Measurements from ENCODE around the gene ANKRD12. TPM values are rescaled to one million over a fixed set of nuclear protein-coding genes. Genes with fewer than 3 reads are reported as not detected.

ANKRD12 gene
- total and polyA plus RNA-seq, 7 experiments from 2014 or later: 48.7 to 274 (median 154) TPM

GRCh38 chr18:9135912-9136314, 668 bp upstream of the ANKRD12 start:
- peak overlapping the region; percentile 86 for H3K4me3 ChIP-seq (ENCODE audit: low read length)
- peaks cover 36 to 44% of the 10 kb centered on the region in 2 donors for H3K4me1 ChIP-seq (ENCODE audit: control insufficient read depth in 2 of 2, insufficient read depth in 2 of 2, low read length in 2 of 2)
- H3K27me3 Mint-ChIP-seq: no peaks in the 10 kb centered on the region
- H3K4me1 Mint-ChIP-seq: peaks cover 38 to 75% (median 69%) of the 10 kb centered on the region in 7 donors
- no peaks in the 10 kb centered on the region for H3K9me3 ChIP-seq (ENCODE audit: control insufficient read depth in 2 of 3, low read length in 3 of 3)
- no peaks in the 10 kb centered on the region for H3K27me3 ChIP-seq (ENCODE audit: control insufficient read depth in 2 of 2, insufficient read depth in 2 of 2, low read length in 2 of 2)
- no peaks in the 10 kb centered on the region for H3K9me3 Mint-ChIP-seq
- POLR2A ChIA-PET: interaction anchor here (1.9 to 19.8 kb wide), 8 partner anchors 9 to 198 kb away, joined by 6 to 472 read pairs (median 40); partner anchors contain the start of genes NDUFV2 and TWSG1
- intact Hi-C loops (cut with micrococcal nuclease): loop anchor here (1.0 to 10.0 kb wide), 15 partner anchors 8 to 777 kb away; partner anchors contain the start of genes MTCL1 (in 2 of the 2), NDUFV2 (in 2 of the 2), PPP4R1 (in 2 of the 2) and RALBP1 (in 2 of the 2)
- CTCF ChIA-PET: interaction anchor here (1.0 to 3.4 kb wide), 5 partner anchors 10 to 39 kb away, joined by 3 to 20 read pairs (median 7); partner anchors contain the start of gene NDUFV2
- DNase-seq (no peak), ATAC-seq (peak; percentile 15)
- peaks cover 0 to 14% (median 11%) of the 10 kb centered on the region in 3 experiments for H3K36me3 ChIP-seq (ENCODE audit: control insufficient read depth in 2 of 3, insufficient read depth in 3 of 3, low read length in 3 of 3)
- peak overlapping the region; percentile 95 to 99 (median 98) for H3K4me3 Mint-ChIP-seq
- H3K27ac ChIP-seq (ENCODE audit: low read depth, low read length): peak overlapping the region; percentile 88
- H3K36me3 Mint-ChIP-seq: peaks cover 4 to 22% (median 17%) of the 10 kb centered on the region in 5 donors
- peak overlapping the region; percentile 95 to 99 (median 98) for H3K27ac Mint-ChIP-seq

DNA sequence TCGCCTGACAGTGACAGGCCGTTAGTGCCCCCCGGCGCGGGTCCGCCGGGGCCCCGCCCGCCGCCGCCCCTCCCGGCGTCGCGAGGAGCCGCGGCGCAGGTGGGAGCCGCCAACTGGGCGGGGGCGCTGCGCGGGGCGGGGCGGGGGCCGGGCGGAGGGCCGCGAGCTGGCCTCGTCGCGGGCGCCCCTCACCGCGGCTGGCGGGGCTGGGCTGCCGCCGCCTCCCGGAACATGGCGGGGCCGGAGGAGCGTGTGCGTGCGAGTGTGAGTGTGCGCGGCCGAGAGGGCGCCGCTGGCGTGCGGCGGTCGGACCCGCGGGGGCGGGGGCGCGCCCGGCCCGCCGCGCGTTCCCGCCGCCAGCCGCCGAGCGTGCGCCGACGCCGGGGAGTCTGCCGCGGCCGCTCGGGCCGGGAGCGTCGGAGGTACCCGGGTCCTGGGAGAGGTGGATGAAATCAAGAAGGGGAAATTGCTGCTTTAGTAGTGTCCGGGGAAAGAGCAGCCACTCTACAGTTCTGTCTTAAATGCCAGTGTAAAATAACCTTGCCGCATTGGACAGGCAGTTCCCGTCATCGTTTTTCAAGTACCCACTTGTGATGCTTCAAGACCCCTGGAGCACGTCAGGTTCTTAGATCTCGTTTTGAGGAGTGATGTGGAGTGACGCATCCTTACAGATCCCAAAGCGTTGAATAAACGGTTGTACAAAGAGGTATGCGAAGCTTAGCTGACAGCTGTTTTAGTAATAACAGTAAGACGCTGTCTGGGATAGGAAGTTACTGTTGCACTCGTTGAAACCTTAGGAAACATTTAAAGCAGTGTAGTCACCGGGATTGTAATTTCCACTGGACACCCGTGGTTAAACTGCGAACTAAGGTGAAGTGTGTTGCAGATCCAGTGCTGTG, 836 bp downstream of the ANKRD12 start:
- POLR2A ChIA-PET: interaction anchor here (0.6 to 19.8 kb wide), 18 partner anchors 10 to 776 kb away, joined by 3 to 472 read pairs (median 6); partner anchors contain the start of genes NDUFV2, TWSG1 and VAPA
- Histone ChIP-seq H3K4me3 (ENCODE audit: low read length) (peak overlapping the region; percentile 86), H3K4me1 (ENCODE audit: control insufficient read depth in 2 of 2, insufficient read depth in 2 of 2, low read length in 2 of 2) (peaks cover 51 to 59% of the 10 kb centered on the region in 2 donors), H3K27me3 (ENCODE audit: control insufficient read depth in 2 of 2, insufficient read depth in 2 of 2, low read length in 2 of 2) (no peaks in the 10 kb centered on the region), H3K36me3 (ENCODE audit: control insufficient read depth in 2 of 3, insufficient read depth in 3 of 3, low read length in 3 of 3) (peaks cover 0 to 8% (median 0%) of the 10 kb centered on the region in 3 experiments), H3K9me3 (ENCODE audit: control insufficient read depth in 2 of 3, low read length in 3 of 3) (no peaks in the 10 kb centered on the region), H3K27ac (ENCODE audit: low read depth, low read length) (peak overlapping the region; percentile 88)
- no peaks in the 10 kb centered on the region for H3K9me3 Mint-ChIP-seq
- peaks cover 0 to 18% (median 13%) of the 10 kb centered on the region in 5 donors for H3K36me3 Mint-ChIP-seq
- DNase-seq: peak; percentile 68 to 81 (median 71)
- H3K4me1 Mint-ChIP-seq: peaks cover 44 to 76% (median 70%) of the 10 kb centered on the region in 7 donors
- no peaks in the 10 kb centered on the region for H3K27me3 Mint-ChIP-seq
- intact Hi-C loops (cut with micrococcal nuclease): loop anchor here (1.0 to 10.0 kb wide), 7 partner anchors 11 to 530 kb away; partner anchors contain the start of genes MTCL1 (in 2 of the 2), PPP4R1 (in 2 of the 2) and RAB12 (in 1 of the 2)
- H3K27ac Mint-ChIP-seq: peak overlapping the region; percentile 95 to 98 (median 97)
- ATAC-seq: peak; percentile 47
- CTCF ChIA-PET: interaction anchor here (1.0 to 3.4 kb wide), 7 partner anchors 9 to 379 kb away, joined by 3 to 20 read pairs (median 5); partner anchors contain the start of gene NDUFV2
- peak overlapping the region; percentile 93 to 99 (median 96) for H3K4me3 Mint-ChIP-seq

DNA sequence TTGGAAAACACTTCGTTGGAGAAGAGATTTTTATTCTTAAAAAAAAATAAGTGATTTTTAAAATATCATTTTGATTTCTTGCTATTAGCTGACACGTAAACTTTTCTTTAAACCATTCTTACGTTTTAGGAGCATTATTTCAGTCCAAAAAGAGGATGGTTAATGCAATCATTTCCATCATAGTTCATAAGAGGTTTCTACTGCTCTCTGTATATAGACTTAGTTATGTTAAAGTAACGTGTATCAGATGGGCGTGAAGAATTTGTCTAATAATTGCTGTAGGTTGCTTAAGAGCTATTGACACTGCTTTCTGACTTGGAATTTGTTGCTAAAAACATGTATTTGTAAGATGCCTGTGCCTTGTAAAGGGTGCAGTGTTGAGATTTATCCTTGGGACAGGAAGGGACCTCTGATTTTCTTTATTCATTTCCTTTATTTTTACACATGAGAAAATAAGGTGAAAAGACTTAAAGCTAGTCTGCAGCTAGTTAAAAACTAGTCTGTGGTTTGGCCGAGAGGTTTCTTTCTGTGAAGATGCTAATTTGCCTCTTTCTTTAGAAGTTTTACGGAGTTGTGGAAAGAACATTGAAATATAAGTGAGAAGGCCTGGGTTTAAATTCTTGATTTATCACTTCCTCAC, 2.9 kb downstream of the ANKRD12 start:
- peak overlapping the region; percentile 88 for H3K27ac ChIP-seq (ENCODE audit: low read depth, low read length)
- peaks cover 43 to 79% (median 71%) of the 10 kb centered on the region in 7 donors for H3K4me1 Mint-ChIP-seq
- H3K27me3 Mint-ChIP-seq: no peaks in the 10 kb centered on the region
- H3K27ac Mint-ChIP-seq: peak overlapping the region; percentile 7 to 98 (median 92)
- peak overlapping the region; percentile 67 to 97 (median 94) for H3K4me3 Mint-ChIP-seq
- no peaks in the 10 kb centered on the region for H3K9me3 ChIP-seq (ENCODE audit: control insufficient read depth in 2 of 3, low read length in 3 of 3)
- H3K4me3 ChIP-seq (ENCODE audit: low read length): peak overlapping the region; percentile 27
- no peaks in the 10 kb centered on the region for H3K27me3 ChIP-seq (ENCODE audit: control insufficient read depth in 2 of 2, insufficient read depth in 2 of 2, low read length in 2 of 2)
- POLR2A ChIA-PET: interaction anchor here (1.0 to 19.8 kb wide), 9 partner anchors 7 to 195 kb away, joined by 3 to 472 read pairs (median 27); partner anchors contain the start of gene NDUFV2
- DNase-seq (no peak), ATAC-seq (no peak)
- peaks cover 0 to 20% (median 0%) of the 10 kb centered on the region in 5 donors for H3K36me3 Mint-ChIP-seq
- intact Hi-C loops (cut with micrococcal nuclease): loop anchor here (5.0 to 10.0 kb wide), 4 partner anchors 155 to 532 kb away; partner anchors contain the start of genes PPP4R1 (in 2 of the 2) and RAB12 (in 1 of the 2)
- H3K36me3 ChIP-seq (ENCODE audit: control insufficient read depth in 2 of 3, insufficient read depth in 3 of 3, low read length in 3 of 3): peaks cover 0 to 8% (median 0%) of the 10 kb centered on the region in 3 experiments
- no peaks in the 10 kb centered on the region for H3K9me3 Mint-ChIP-seq
- peaks cover 65 to 66% of the 10 kb centered on the region in 2 donors for H3K4me1 ChIP-seq (ENCODE audit: control insufficient read depth in 2 of 2, insufficient read depth in 2 of 2, low read length in 2 of 2)
- CTCF ChIA-PET: interaction anchor here (0.5 to 3.2 kb wide), 11 partner anchors 8 to 81 kb away, joined by 3 to 13 read pairs (median 4); no protein-coding TSS in a partner anchor

- Mint-ChIP-seq H3K9me3 (no peaks in the 10 kb centered on the region), H3K27ac (peak overlapping the region; percentile 26 to 98 (median 92)), H3K27me3 (no peaks in the 10 kb centered on the region), H3K4me3 (peak overlapping the region; percentile 67 to 97 (median 94)), H3K36me3 (peaks cover 0 to 20% (median 0%) of the 10 kb centered on the region in 5 donors), H3K4me1 (peaks cover 47 to 79% (median 71%) of the 10 kb centered on the region in 7 donors)
- ChIA-PET POLR2A (interaction anchor here (0.5 to 19.8 kb wide), 7 partner anchors 9 to 101 kb away, joined by 4 to 472 read pairs (median 58); partner anchors contain the start of gene NDUFV2), CTCF (interaction anchor here (0.7 to 3.2 kb wide), 7 partner anchors 9 to 67 kb away, joined by 3 to 13 read pairs (median 4); no protein-coding TSS in a partner anchor)
- ATAC-seq (no peak), DNase-seq (no peak)
- H3K36me3 ChIP-seq (ENCODE audit: control insufficient read depth in 2 of 3, insufficient read depth in 3 of 3, low read length in 3 of 3): peaks cover 0 to 8% (median 0%) of the 10 kb centered on the region in 3 experiments
- H3K4me1 ChIP-seq (ENCODE audit: control insufficient read depth in 2 of 2, insufficient read depth in 2 of 2, low read length in 2 of 2): peaks cover 60 to 63% of the 10 kb centered on the region in 2 donors
- H3K27me3 ChIP-seq (ENCODE audit: control insufficient read depth in 2 of 2, insufficient read depth in 2 of 2, low read length in 2 of 2): no peaks in the 10 kb centered on the region
- peak overlapping the region; percentile 27 for H3K4me3 ChIP-seq (ENCODE audit: low read length)
- H3K9me3 ChIP-seq (ENCODE audit: control insufficient read depth in 2 of 3, low read length in 3 of 3): no peaks in the 10 kb centered on the region
- H3K27ac ChIP-seq (ENCODE audit: low read depth, low read length): peak overlapping the region; percentile 88
- intact Hi-C loops (cut with micrococcal nuclease): loop anchor here in 1 of 2 donors (10.0 kb wide), 1 partner anchor 156 kb away; no protein-coding TSS in a partner anchor
These were observed 3.8 kb downstream of the ANKRD12 start for GRCh38 chr18:9140381-9140780.

DNA sequence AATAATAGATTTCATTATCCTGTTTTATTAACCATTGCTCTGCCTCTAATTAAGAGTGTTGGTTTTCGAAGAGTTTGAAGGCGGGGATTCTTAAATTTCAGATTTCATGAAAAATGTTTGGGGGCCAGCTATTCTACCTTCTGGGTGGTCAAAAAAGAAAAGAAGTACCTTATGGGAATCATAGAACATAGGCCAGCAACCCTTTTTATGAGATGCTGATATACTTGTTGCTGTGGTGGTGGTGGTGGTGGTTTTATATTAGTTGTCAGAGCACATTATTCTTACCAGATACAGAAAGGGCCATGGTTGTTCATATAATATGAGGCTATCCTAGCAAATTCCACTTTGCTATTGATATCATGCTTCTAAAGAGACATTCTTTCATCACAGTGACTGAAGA, 4.4 kb downstream of the ANKRD12 start:
- peak overlapping the region; percentile 88 for H3K27ac ChIP-seq (ENCODE audit: low read depth, low read length)
- H3K36me3 Mint-ChIP-seq: peaks cover 0 to 17% (median 0%) of the 10 kb centered on the region in 5 donors
- H3K4me1 ChIP-seq (ENCODE audit: control insufficient read depth in 2 of 2, insufficient read depth in 2 of 2, low read length in 2 of 2): peaks cover 57 to 65% of the 10 kb centered on the region in 2 donors
- no peaks in the 10 kb centered on the region for H3K9me3 ChIP-seq (ENCODE audit: control insufficient read depth in 2 of 3, low read length in 3 of 3)
- H3K27me3 ChIP-seq (ENCODE audit: control insufficient read depth in 2 of 2, insufficient read depth in 2 of 2, low read length in 2 of 2): no peaks in the 10 kb centered on the region
- DNase-seq (no peak), ATAC-seq (no peak)
- no peaks in the 10 kb centered on the region for H3K9me3 Mint-ChIP-seq
- POLR2A ChIA-PET: interaction anchor here (0.8 to 19.8 kb wide), 8 partner anchors 9 to 65 kb away, joined by 3 to 472 read pairs (median 31); partner anchors contain the start of gene NDUFV2
- H3K27ac Mint-ChIP-seq: peak overlapping the region; percentile 26 to 98 (median 88)
- CTCF ChIA-PET: interaction anchor here (1.0 to 1.3 kb wide), 2 partner anchors 37 to 67 kb away, joined by 3 to 5 read pairs; no protein-coding TSS in a partner anchor
- peaks cover 52 to 80% (median 72%) of the 10 kb centered on the region in 7 donors for H3K4me1 Mint-ChIP-seq
- peaks cover 0 to 6% (median 0%) of the 10 kb centered on the region in 3 experiments for H3K36me3 ChIP-seq (ENCODE audit: control insufficient read depth in 2 of 3, insufficient read depth in 3 of 3, low read length in 3 of 3)
- H3K4me3 Mint-ChIP-seq: peak overlapping the region; percentile 1 to 97 (median 93)
- intact Hi-C loops (cut with micrococcal nuclease): loop anchor here in 1 of 2 donors (10.0 kb wide), 1 partner anchor 156 kb away; no protein-coding TSS in a partner anchor
- H3K4me3 ChIP-seq (ENCODE audit: low read length): peak overlapping the region; percentile 27
- H3K27me3 Mint-ChIP-seq: no peaks in the 10 kb centered on the region

Measured in naive thymus-derived CD4-positive, alpha-beta T cell (primary cell).